ENCODE data around the gene LRRC3. TPM values are rescaled to one million over a fixed set of nuclear protein-coding genes. Genes with fewer than 3 reads are reported as not detected.
"Not testable (repeated sequence)": the region's sequence is repeated elsewhere in the genome, so short reads cannot be mapped to it uniquely, and the experiment has no call there.

The LRRC3 gene
- total RNA-seq, 1 donor from 2014 or later: 2.5 TPM

GRCh38 chr21:44414291-44415072, 40.8 kb upstream of the LRRC3 start:
- Histone ChIP-seq H4K20me1 (ENCODE audit: low read depth) (no peaks in the 10 kb centered on the region), H3K79me2 (ENCODE audit: low read depth) (no peaks in the 10 kb centered on the region), H3K27me3 (no peaks in the 10 kb centered on the region), H3K4me3 (no peak overlapping the region), H3F3A (ENCODE audit: low read depth) (no peaks in the 10 kb centered on the region), H3K27ac (no peak overlapping the region), H2AFZ (replicated peaks) (no peak overlapping the region), H3K4me1 (peaks cover 6% of the 10 kb centered on the region), H3K4me2 (no peak overlapping the region), H3K9ac (no peak overlapping the region), H3K9me3 (ENCODE audit: low read depth) (no peaks in the 10 kb centered on the region), H3K36me3 (no peaks in the 10 kb centered on the region)
- peaks cover 5% of the 10 kb centered on the region for H3K27me3 Mint-ChIP-seq (ENCODE audit: insufficient read depth, low read depth)
- TF ChIP-seq EZH2 (IDR thresholded peaks at IDR 0.05) (no peak), EZH2phosphoT487 (IDR thresholded peaks at IDR 0.05) (no peak)
- TF ChIP-seq, protein P1, sequence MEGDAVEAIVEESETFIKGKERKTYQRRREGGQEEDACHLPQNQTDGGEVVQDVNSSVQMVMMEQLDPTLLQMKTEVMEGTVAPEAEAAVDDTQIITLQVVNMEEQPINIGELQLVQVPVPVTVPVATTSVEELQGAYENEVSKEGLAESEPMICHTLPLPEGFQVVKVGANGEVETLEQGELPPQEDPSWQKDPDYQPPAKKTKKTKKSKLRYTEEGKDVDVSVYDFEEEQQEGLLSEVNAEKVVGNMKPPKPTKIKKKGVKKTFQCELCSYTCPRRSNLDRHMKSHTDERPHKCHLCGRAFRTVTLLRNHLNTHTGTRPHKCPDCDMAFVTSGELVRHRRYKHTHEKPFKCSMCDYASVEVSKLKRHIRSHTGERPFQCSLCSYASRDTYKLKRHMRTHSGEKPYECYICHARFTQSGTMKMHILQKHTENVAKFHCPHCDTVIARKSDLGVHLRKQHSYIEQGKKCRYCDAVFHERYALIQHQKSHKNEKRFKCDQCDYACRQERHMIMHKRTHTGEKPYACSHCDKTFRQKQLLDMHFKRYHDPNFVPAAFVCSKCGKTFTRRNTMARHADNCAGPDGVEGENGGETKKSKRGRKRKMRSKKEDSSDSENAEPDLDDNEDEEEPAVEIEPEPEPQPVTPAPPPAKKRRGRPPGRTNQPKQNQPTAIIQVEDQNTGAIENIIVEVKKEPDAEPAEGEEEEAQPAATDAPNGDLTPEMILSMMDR (IDR thresholded peaks at IDR 0.05): no peak
- DNase-seq (ENCODE audit: low spot score): no peak
- H3K4me1 Mint-ChIP-seq: peaks cover 4% of the 10 kb centered on the region
- H3K9me3 Mint-ChIP-seq: peaks cover 4% of the 10 kb centered on the region
- no peak overlapping the region for H3K27ac Mint-ChIP-seq
- H3K36me3 Mint-ChIP-seq: no peaks in the 10 kb centered on the region
- no peak overlapping the region for H3K4me3 Mint-ChIP-seq

DNA sequence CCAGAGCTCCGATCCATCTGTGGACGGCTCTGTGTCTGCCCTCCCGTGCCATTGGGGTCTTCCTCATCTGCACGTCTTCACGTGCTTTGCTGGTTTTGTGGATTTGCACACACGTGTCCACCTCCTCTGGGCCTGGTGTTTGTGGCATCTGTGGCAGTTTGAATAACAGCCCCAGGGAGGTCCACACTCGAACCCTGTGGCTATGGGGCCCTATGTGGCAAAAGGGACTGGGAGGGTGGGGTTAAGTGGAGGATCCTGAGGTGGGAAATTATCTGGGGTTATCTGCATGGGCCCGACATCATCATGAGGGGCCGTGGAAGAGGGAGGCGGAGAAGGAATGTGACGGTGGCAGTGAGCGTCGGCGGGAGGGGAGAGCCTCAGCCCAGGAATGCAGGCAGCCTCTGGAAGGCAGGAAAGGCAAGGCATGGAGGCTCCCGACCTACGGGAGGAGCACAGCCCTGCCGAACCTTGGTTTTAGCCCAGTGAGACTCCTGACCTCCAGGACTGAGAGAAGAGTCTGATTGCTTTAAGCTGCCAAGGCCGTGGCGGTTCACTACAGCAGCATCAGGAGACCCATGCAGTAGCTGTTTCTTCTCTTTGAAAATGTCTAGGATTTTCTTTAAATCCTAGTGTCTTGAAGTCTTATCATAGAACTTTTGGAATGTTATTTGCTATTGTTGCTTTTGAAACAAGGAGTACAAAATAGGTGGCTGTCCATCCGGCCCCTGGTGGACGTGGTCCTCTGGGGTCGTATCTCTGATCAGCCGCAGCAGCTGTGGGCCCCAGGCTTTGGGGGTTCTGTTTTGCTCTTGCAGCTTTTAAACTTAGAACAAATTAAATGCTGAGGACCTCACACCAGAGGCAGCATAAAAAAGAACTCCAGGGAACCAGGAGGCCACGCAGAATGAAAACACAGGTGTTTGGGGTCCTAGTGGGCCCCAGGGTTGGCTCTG, 40.0 kb upstream of the LRRC3 start:
- Histone ChIP-seq H3K9ac (no peak overlapping the region), H3K9me3 (ENCODE audit: low read depth) (no peaks in the 10 kb centered on the region), H3K4me3 (no peak overlapping the region), H3K36me3 (no peaks in the 10 kb centered on the region), H3K27me3 (no peaks in the 10 kb centered on the region), H3K79me2 (ENCODE audit: low read depth) (no peaks in the 10 kb centered on the region), H3K4me2 (no peak overlapping the region), H2AFZ (replicated peaks) (no peak overlapping the region), H3K27ac (no peak overlapping the region), H3K4me1 (peaks cover 6% of the 10 kb centered on the region), H4K20me1 (ENCODE audit: low read depth) (no peaks in the 10 kb centered on the region), H3F3A (ENCODE audit: low read depth) (no peaks in the 10 kb centered on the region)
- H3K9me3 Mint-ChIP-seq: peaks cover 8% of the 10 kb centered on the region
- peaks cover 4% of the 10 kb centered on the region for H3K4me1 Mint-ChIP-seq
- H3K36me3 Mint-ChIP-seq: no peaks in the 10 kb centered on the region
- H3K4me3 Mint-ChIP-seq: no peak overlapping the region
- no peak overlapping the region for H3K27ac Mint-ChIP-seq
- DNase-seq (ENCODE audit: low spot score): peak; percentile 38
- peaks cover 7% of the 10 kb centered on the region for H3K27me3 Mint-ChIP-seq (ENCODE audit: insufficient read depth, low read depth)
- TF ChIP-seq, protein P1 (IDR thresholded peaks at IDR 0.05): no peak

- no peak overlapping the region for H3K27ac ChIP-seq
- Mint-ChIP-seq H3K9me3 (peaks cover 8% of the 10 kb centered on the region), H3K27ac (no peak overlapping the region), H3K4me1 (peaks cover 4% of the 10 kb centered on the region), H3K36me3 (no peaks in the 10 kb centered on the region), H3K27me3 (ENCODE audit: insufficient read depth, low read depth) (peaks cover 7% of the 10 kb centered on the region), H3K4me3 (no peak overlapping the region)
- no peak overlapping the region for H3K9ac ChIP-seq
- no peak for DNase-seq (ENCODE audit: low spot score)
- H3K4me1 ChIP-seq: peaks cover 6% of the 10 kb centered on the region
- no peaks in the 10 kb centered on the region for H3K79me2 ChIP-seq (ENCODE audit: low read depth)
- no peaks in the 10 kb centered on the region for H3K27me3 ChIP-seq
- H3K36me3 ChIP-seq: no peaks in the 10 kb centered on the region
- H2AFZ ChIP-seq (replicated peaks): no peak overlapping the region
- TF ChIP-seq, protein P1 (IDR thresholded peaks at IDR 0.05): no peak
- TF ChIP-seq EZH2 (IDR thresholded peaks at IDR 0.05) (no peak), EZH2phosphoT487 (IDR thresholded peaks at IDR 0.05) (no peak)
- no peaks in the 10 kb centered on the region for H3F3A ChIP-seq (ENCODE audit: low read depth)
- no peak overlapping the region for H3K4me2 ChIP-seq
- H3K4me3 ChIP-seq: no peak overlapping the region
- no peaks in the 10 kb centered on the region for H3K9me3 ChIP-seq (ENCODE audit: low read depth)
- H4K20me1 ChIP-seq (ENCODE audit: low read depth): no peaks in the 10 kb centered on the region
Observed at GRCh38 chr21:44416193-44416592, 39.1 kb upstream of the LRRC3 start.

DNA sequence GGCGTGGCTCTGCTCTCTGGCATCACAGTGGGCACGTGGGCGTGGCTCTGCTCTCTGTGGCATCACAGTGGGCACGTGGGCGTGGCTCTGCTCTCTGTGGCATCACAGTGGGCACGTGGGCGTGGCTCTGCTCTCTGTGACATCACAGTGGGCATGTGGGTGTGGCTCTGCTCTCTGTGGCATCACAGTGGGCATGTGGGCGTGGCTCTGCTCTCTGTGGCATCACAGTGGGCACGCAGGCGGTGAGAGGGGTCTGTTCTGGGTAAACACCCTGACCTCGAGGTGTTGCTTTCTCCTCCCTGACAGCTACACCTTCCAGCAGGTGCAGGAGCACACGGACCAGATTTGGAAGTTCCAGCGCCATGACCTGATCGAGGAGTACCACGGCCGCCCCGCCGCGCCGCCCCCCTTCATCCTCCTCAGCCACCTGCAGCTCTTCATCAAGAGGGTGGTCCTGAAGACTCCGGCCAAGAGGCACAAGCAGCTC, 37.6 kb upstream of the LRRC3 start:
- not testable (repeated sequence) for H3K27ac ChIP-seq; DNase-seq (ENCODE audit: low spot score)

More for the DNA sequence above, 37.6 kb upstream of the LRRC3 start:
- not testable (repeated sequence) for H3K9ac ChIP-seq; H3K9me3 Mint-ChIP-seq; H2AFZ ChIP-seq (replicated peaks); H3F3A ChIP-seq (ENCODE audit: low read depth); H3K9me3 ChIP-seq (ENCODE audit: low read depth); H3K79me2 ChIP-seq (ENCODE audit: low read depth); H3K36me3 ChIP-seq; H3K27ac Mint-ChIP-seq; H3K4me1 Mint-ChIP-seq; H3K36me3 Mint-ChIP-seq; H3K27me3 ChIP-seq; H3K27me3 Mint-ChIP-seq (ENCODE audit: insufficient read depth, low read depth); H4K20me1 ChIP-seq (ENCODE audit: low read depth); H3K4me3 Mint-ChIP-seq; H3K4me3 ChIP-seq; H3K4me1 ChIP-seq; H3K4me2 ChIP-seq

Measured in neural progenitor cell (in vitro differentiated cells).